Stimulated activated CD8-positive, alpha-beta memory T cell treated with anti-CD3 and anti-CD28 coated beads, Interleukin-7, amount 100 ng/mL, for 1 hour (primary cell): ENCODE measurements around the gene TCHP.
"Not testable (repeated sequence)": the region's sequence is repeated elsewhere in the genome, so short reads cannot be mapped to it uniquely, and the experiment has no call there.

Experiments used
- DNase-seq, 2 donors: peaks; one replicate each; pipeline ENCODE4 v3.0.0-alpha.2; 2020; ENCODE audit warnings: low read depth in 2 of 2

The TCHP gene, protein sequence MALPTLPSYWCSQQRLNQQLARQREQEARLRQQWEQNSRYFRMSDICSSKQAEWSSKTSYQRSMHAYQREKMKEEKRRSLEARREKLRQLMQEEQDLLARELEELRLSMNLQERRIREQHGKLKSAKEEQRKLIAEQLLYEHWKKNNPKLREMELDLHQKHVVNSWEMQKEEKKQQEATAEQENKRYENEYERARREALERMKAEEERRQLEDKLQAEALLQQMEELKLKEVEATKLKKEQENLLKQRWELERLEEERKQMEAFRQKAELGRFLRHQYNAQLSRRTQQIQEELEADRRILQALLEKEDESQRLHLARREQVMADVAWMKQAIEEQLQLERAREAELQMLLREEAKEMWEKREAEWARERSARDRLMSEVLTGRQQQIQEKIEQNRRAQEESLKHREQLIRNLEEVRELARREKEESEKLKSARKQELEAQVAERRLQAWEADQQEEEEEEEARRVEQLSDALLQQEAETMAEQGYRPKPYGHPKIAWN

DNA sequence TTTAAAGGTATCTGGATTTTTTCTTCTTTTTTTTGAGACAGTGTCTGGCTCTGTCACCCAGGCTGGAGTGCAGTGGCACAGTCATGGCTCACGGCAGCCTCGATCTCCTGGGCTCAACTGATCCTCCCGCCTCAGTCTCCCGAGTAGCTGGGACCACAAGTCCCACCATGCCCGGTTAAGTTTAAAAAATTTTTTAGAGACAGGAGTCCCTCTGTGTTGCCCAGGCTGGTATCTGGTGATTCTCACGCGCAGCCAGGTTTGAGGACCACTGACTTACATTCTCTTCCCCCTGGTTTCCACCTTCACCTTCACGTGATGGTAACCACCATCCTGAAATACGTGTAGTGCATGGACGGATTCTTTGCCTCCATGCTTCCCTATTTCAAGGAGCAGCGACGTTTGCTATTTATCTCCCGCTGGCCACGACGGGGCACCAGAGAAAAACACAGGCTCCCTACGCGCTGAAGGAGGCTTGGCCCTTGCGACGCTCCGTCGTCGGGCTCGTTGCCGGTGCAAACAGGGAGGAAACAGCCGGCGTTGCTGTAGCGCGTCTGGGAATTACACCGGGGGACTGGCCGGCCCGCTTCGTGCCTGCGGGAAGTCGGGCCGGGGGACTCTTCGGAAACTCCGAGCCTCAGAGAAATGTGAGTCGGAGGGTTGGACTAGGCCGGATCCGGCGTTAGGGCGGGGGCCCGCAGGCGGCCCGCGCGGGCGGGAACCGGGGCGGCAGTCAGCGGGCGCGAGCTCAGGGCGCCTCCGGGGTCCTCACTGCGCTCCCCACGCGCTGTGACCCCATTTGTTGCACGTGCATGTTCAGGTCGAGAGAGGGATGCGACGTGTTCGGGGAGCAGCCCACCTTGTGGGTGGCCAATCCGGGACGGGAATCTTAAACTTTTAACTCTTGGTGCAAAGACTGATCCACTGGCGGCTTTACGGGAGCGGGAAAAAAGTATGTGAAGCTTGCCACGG is at the start of gene TCHP:
TCHP (plus strand) TSS at position 492 of the 969 bp plus-strand sequence. CDS start 2,753 bp downstream, outside the sequence.
- DNase-seq, result peak; percentile 32 to 43

DNA sequence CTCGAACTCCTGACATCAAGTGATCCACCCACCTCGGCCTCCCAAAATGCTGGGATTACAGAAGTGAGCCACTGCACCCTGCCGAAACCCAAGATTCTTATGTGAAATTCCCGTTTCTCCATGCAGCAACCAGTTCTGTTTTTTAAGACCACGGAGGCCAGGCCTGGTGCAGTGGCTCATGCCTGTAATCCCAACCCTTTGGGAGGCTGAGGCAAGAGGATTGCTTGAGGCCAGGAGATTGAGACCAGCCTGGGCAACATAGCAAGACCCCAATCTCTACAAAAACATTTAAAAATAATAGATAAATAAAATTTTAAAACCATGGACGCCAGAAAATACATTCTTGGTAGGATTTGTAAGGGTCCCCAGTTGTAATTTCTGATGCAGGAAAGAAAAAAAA is 49.6 kb upstream of the TCHP start:
- not testable (repeated sequence) for DNase-seq

DNA sequence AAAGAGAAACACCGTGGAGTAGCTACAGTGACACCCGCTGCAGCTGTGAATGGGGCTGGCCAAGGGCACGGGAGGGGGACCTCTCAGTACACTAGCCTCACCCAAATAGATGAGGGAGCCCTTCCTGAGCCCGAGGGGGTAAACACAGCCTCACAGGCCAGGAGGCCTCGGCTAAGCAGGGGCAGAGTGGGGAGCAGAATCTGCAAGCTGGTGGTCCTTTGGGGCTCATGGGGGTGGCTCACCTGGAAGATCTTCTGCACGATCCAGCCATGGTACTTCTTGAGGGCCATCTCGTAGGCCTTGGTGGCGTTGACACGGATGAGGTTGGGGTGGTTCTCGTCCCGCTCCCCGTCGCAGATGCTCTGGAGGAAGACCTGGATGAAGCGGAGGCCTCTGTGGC is 44.7 kb upstream of the TCHP start:
- no peak for DNase-seq

GRCh38 chr12:109857715-109858114 is 42.4 kb upstream of the TCHP start:
- DNase-seq, result no peak

GRCh38 chr12:109858764-109859163 is 41.3 kb upstream of the TCHP start:
- DNase-seq, result no peak

DNA sequence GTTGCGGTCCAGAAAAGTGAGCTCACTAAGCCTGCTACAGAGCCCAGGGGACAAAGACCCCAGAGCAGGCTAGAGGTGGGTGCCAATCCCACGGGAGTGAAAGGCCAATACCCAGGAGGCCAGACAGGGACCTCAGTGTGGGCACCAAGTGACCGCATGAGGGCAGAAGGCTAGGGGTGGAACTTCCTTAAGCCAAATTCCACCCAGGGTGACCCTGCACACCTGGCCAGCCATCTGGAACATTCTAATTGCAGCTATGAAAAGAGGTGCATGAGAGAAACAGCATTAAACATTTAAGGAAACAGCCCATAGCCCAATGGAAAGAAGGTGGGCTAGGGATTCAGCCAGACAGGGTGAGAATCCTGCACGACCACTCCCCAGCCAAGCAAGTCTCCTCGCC is 39.1 kb upstream of the TCHP start:
- DNase-seq, result no peak

GRCh38 chr12:109861689-109862314 is 38.3 kb upstream of the TCHP start:
- DNase-seq, result no peak

DNA sequence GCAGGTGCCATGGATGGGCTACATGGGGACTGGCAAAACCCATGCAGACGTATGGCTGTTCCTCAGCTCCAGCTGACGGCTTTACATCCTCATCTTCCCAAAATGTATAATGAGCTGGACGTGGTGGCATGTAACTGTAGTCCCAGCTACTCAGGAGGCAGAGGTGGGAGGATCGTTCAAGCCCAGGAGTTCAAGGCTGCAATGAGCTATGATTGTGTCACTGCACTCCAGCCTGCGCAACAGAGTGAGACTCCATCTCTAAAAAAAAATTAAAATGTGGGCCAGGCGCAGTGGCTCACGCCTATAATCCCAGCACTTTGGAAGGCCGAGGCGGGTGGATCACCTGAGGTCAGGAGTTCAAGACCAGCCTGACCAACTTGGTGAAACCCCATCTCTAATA is 37.6 kb upstream of the TCHP start:
- DNase-seq, result not testable (repeated sequence)

DNA sequence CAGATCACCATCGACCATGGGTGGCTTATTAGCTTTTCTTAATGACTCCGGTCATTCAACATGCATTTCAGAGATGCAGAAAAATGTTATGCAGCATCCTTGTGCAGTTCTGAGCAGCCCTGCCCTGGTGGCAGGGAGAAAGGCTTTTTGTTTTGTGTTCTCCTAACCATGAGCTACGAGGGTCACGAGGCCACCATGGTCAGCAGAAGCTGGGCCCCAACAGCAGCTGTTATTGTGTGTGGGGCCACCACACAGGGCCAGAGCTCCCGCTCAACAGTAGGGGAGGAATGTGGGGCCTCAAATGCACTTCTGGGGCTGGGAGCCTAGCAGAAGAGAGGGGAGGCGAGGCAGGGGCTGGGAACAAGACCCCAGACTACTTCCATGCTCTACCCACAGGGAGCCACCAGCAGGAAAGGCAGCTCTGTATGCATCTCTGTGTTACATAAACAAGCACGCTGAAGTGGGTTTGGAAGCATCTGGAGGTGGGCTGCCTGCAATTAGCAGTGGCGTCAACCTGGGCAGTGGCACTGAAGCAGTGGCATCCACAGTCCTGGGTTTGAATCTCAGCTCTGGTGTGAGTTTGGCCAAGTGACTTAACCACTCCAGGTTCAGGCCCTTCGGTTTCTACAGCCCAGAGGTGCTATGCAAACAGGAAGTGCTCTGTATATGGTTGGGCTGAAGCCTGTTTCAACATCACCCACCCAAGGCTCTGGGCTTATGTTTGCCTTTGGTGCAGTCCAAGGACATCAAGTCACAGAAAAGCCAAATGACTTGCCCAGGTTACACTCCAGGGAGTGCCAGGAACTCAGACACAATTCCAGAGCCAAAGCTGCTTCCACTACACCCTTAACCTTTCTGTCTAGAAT is 36.0 kb upstream of the TCHP start:
- DNase-seq, result no peak

- DNase-seq, result no peak
Measured at GRCh38 chr12:109864916-109865315, 35.2 kb upstream of the TCHP start.

- no peak for DNase-seq
Measured at GRCh38 chr12:109868182-109869051, 31.7 kb upstream of the TCHP start.

DNA sequence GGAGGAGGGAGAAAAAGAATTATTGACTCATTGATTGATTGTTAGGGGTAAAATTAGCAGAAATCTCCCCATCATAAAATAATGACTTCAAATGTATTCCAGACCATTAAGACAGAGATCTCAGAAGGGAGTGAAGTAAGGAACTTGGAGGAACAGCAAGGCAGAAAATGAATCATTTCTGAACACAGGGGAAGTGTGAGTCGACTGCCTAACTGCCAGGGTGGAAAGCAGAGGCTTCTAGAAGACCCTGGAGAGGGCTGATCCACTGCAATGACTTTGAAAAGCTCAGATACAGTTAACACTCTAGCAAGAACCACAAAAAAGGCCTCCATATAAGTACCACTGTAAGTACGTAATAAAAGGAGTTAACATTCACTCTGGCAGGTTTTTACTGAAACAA is 29.4 kb upstream of the TCHP start:
- DNase-seq, result no peak

DNA sequence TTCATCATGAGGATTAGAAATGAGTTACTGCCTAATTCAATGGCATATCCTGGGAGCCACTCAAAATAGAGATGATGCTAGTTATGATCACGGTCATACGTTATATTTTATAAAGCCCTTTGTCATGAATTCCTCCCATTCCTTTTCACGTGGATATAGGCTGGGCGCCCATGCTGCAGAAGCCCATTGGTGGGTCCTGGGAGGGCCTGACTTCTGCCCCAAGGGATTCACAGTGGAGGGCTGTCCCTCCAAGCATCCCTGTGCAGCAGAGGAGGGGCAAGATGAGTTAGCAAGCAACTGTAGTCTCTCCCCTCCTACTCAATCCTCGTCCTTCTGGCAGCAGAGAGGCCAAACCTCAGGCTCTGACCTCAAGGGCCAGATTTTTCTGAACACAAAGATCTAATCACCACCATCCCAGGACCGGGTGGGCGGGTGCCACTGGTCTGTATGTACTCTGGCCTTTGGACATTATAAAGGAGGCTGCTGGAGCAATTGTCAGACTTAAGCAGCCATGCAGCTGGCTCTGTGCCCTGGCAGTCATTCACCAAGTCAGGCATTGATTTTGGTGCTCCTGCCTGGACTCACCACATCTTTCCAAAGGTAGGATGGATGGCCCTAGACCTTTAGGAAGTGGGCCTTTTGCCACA is 28.3 kb upstream of the TCHP start:
- no peak for DNase-seq

GRCh38 chr12:109873653-109874052 is 26.4 kb upstream of the TCHP start:
- DNase-seq, result no peak

- no peak for DNase-seq
Measured at GRCh38 chr12:109875572-109876131, 24.4 kb upstream of the TCHP start.

- no peak for DNase-seq
Measured at GRCh38 chr12:109876406-109876805, 23.7 kb upstream of the TCHP start.

GRCh38 chr12:109877504-109878246 is 22.4 kb upstream of the TCHP start:
- no peak for DNase-seq

- DNase-seq, result no peak
Measured at GRCh38 chr12:109878247-109878625, 21.8 kb upstream of the TCHP start.
